Measurements from ENCODE around the gene CAMTA1. TPM values are rescaled to one million over a fixed set of nuclear protein-coding genes. Genes with fewer than 3 reads are reported as not detected.

Gene CAMTA1
- total RNA-seq, 1 experiment from 2014 or later = 60.0 TPM

- no peaks in the 10 kb centered on the region for H3K9me3 Mint-ChIP-seq (ENCODE audit: unreplicated experiment)
- no peaks in the 10 kb centered on the region for H3K27me3 ChIP-seq (replicated peaks; ENCODE audit: control insufficient read depth, insufficient read depth, low read length)
Observed at GRCh38 chr1:6971699-6972098, 186.4 kb downstream of the CAMTA1 start.

GRCh38 chr1:6972399-6972798, 187.1 kb downstream of the CAMTA1 start:
- no peak overlapping the region for H3K4me3 ChIP-seq (ENCODE audit: low read depth, low read length)
- Mint-ChIP-seq H3K36me3 (ENCODE audit: insufficient read depth, unreplicated experiment) (no peaks in the 10 kb centered on the region), H3K9me3 (ENCODE audit: unreplicated experiment) (no peaks in the 10 kb centered on the region), H3K27me3 (ENCODE audit: insufficient read depth, unreplicated experiment) (peaks cover 23% of the 10 kb centered on the region), H3K27ac (ENCODE audit: unreplicated experiment) (no peak overlapping the region), H3K4me3 (ENCODE audit: unreplicated experiment) (no peak overlapping the region), H3K4me1 (ENCODE audit: low read depth, unreplicated experiment) (no peaks in the 10 kb centered on the region)
- POLR2A ChIA-PET = no interaction called here
- H3K9me3 ChIP-seq = no peaks in the 10 kb centered on the region
- intact Hi-C loops (cut with micrococcal nuclease; ENCODE audit: unreplicated experiment) = no loop called here
- TF ChIP-seq CTCF (IDR thresholded peaks at IDR 0.05; ENCODE audit: insufficient read depth in 1 of 2, low read depth in 1 of 2, low read length in 1 of 2, severe bottlenecking in 1 of 2, unreplicated experiment in 1 of 2) = no peak
- H3K4me1 ChIP-seq = no peaks in the 10 kb centered on the region
- H3K27me3 ChIP-seq (replicated peaks; ENCODE audit: control insufficient read depth, insufficient read depth, low read length) = no peaks in the 10 kb centered on the region
- no TSS peak for BruUV-seq (replicated peaks)
- no peak for DNase-seq
- CTCF ChIA-PET = no interaction called here
- no peaks in the 10 kb centered on the region for H3K36me3 ChIP-seq (ENCODE audit: control insufficient read depth, insufficient read depth, low read length)

More at GRCh38 chr1:6971699-6972098, 186.4 kb downstream of the CAMTA1 start:
- Mint-ChIP-seq H3K36me3 (ENCODE audit: insufficient read depth, unreplicated experiment) (no peaks in the 10 kb centered on the region), H3K4me1 (ENCODE audit: low read depth, unreplicated experiment) (no peaks in the 10 kb centered on the region), H3K4me3 (ENCODE audit: unreplicated experiment) (no peak overlapping the region), H3K27ac (ENCODE audit: unreplicated experiment) (no peak overlapping the region), H3K27me3 (ENCODE audit: insufficient read depth, unreplicated experiment) (peaks cover 24% of the 10 kb centered on the region)
- POLR2A ChIA-PET = no interaction called here
- H3K4me1 ChIP-seq = no peaks in the 10 kb centered on the region
- no peaks in the 10 kb centered on the region for H3K36me3 ChIP-seq (ENCODE audit: control insufficient read depth, insufficient read depth, low read length)
- CTCF ChIA-PET = interaction anchor here (0.7 kb wide), 1 partner anchor 727 kb away, joined by 7 read pairs; no protein-coding TSS in a partner anchor
- H3K4me3 ChIP-seq (ENCODE audit: low read depth, low read length) = no peak overlapping the region
- DNase-seq = no peak
- intact Hi-C loops (cut with micrococcal nuclease; ENCODE audit: unreplicated experiment) = no loop called here
- TF ChIP-seq CTCF (IDR thresholded peaks at IDR 0.05; ENCODE audit: insufficient read depth in 1 of 2, low read depth in 1 of 2, low read length in 1 of 2, severe bottlenecking in 1 of 2, unreplicated experiment in 1 of 2) = no peak
- BruUV-seq (replicated peaks) = no TSS peak
- H3K9me3 ChIP-seq = no peaks in the 10 kb centered on the region

- Histone ChIP-seq H3K9me3 (no peaks in the 10 kb centered on the region), H3K4me1 (no peaks in the 10 kb centered on the region), H3K4me3 (ENCODE audit: low read depth, low read length) (no peak overlapping the region), H3K27me3 (replicated peaks; ENCODE audit: control insufficient read depth, insufficient read depth, low read length) (no peaks in the 10 kb centered on the region), H3K36me3 (ENCODE audit: control insufficient read depth, insufficient read depth, low read length) (no peaks in the 10 kb centered on the region)
- TF ChIP-seq CTCF (IDR thresholded peaks at IDR 0.05; ENCODE audit: insufficient read depth in 1 of 2, low read depth in 1 of 2, low read length in 1 of 2, severe bottlenecking in 1 of 2, unreplicated experiment in 1 of 2) = no peak
- CTCF ChIA-PET = no interaction called here
- no peak for DNase-seq
- POLR2A ChIA-PET = no interaction called here
- peaks cover 16% of the 10 kb centered on the region for H3K27me3 Mint-ChIP-seq (ENCODE audit: insufficient read depth, unreplicated experiment)
- H3K27ac Mint-ChIP-seq (ENCODE audit: unreplicated experiment) = no peak overlapping the region
- H3K36me3 Mint-ChIP-seq (ENCODE audit: insufficient read depth, unreplicated experiment) = no peaks in the 10 kb centered on the region
- no peaks in the 10 kb centered on the region for H3K9me3 Mint-ChIP-seq (ENCODE audit: unreplicated experiment)
- H3K4me1 Mint-ChIP-seq (ENCODE audit: low read depth, unreplicated experiment) = no peaks in the 10 kb centered on the region
- intact Hi-C loops (cut with micrococcal nuclease; ENCODE audit: unreplicated experiment) = no loop called here
- BruUV-seq (replicated peaks) = no TSS peak
- no peak overlapping the region for H3K4me3 Mint-ChIP-seq (ENCODE audit: unreplicated experiment)
Observed at GRCh38 chr1:6975331-6976043, 190.2 kb downstream of the CAMTA1 start.
